ENCODE measurements around the gene KCNK18.

Gene KCNK18

DNA sequence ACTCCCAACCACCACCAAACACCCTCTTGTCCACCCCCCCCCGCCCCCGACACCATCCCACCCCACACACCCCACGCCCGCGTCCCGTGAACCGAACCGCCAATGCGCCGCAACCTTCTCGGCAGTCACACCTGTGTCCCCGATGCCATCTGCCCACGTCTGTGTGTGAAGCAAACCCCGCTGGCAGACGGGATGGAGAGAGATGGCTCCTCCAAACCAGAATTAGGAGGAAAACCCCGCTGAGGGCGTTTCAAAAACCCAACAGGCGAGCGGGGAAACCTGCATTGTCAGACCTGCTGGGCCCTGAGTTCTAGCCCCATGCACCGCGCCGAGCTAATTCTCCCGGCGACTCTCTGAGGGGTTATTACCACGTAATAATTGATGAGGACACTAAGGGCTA is 28.6 kb upstream of the KCNK18 start:
- Histone ChIP-seq H3K9ac (ENCODE audit: low read length) (no peak overlapping the region), H3K27ac (ENCODE audit: low read depth, low read length, poor library complexity, severe bottlenecking) (no peak overlapping the region), H3K4me3 (ENCODE audit: low read depth, low read length, poor library complexity, severe bottlenecking) (no peak overlapping the region), H2AFZ (ENCODE audit: low read length) (no peak overlapping the region), H3K9me2 (ENCODE audit: low read depth, low read length) (no peaks in the 10 kb centered on the region), H3K9me3 (ENCODE audit: low read length) (no peaks in the 10 kb centered on the region), H3K4me1 (ENCODE audit: insufficient read depth, low read length, severe bottlenecking) (no peaks in the 10 kb centered on the region), H3K27me3 (ENCODE audit: insufficient read depth, low read length) (no peaks in the 10 kb centered on the region), H3K79me2 (ENCODE audit: insufficient read depth, low read length) (no peaks in the 10 kb centered on the region), H4K20me1 (ENCODE audit: insufficient read depth, low read length) (no peaks in the 10 kb centered on the region), H3K36me3 (ENCODE audit: insufficient read depth, low read length) (no peaks in the 10 kb centered on the region), H3K4me2 (ENCODE audit: low read length) (no peak overlapping the region), H3F3A (ENCODE audit: insufficient read depth, low read length) (no peaks in the 10 kb centered on the region)
- TF ChIP-seq EZH2 (IDR thresholded peaks at IDR 0.05; ENCODE audit: borderline replicate concordance, low read length) = no peak
- TF ChIP-seq, protein P1, sequence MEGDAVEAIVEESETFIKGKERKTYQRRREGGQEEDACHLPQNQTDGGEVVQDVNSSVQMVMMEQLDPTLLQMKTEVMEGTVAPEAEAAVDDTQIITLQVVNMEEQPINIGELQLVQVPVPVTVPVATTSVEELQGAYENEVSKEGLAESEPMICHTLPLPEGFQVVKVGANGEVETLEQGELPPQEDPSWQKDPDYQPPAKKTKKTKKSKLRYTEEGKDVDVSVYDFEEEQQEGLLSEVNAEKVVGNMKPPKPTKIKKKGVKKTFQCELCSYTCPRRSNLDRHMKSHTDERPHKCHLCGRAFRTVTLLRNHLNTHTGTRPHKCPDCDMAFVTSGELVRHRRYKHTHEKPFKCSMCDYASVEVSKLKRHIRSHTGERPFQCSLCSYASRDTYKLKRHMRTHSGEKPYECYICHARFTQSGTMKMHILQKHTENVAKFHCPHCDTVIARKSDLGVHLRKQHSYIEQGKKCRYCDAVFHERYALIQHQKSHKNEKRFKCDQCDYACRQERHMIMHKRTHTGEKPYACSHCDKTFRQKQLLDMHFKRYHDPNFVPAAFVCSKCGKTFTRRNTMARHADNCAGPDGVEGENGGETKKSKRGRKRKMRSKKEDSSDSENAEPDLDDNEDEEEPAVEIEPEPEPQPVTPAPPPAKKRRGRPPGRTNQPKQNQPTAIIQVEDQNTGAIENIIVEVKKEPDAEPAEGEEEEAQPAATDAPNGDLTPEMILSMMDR (IDR thresholded peaks at IDR 0.05; ENCODE audit: low read length) = no peak

DNA sequence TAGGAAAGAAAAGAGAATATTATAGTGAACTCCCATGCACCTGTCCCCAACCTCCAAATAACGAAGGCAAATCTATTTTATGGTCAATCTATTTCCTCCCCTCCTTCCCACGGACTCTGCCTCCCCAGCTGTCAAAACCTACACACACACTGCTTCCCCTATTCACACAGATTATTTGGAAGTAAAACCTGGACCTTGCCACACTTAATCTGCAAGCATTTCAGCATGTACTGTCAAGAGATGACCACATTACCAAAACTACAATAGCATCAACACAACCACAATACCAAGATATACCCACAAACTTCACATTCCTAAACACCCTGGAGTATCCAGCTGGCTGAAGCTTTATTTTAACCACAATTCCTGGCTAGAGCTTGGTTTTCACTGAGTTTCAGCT is 27.8 kb upstream of the KCNK18 start:
- Histone ChIP-seq H3K36me3 (ENCODE audit: insufficient read depth, low read length) (no peaks in the 10 kb centered on the region), H3K4me3 (ENCODE audit: low read depth, low read length, poor library complexity, severe bottlenecking) (no peak overlapping the region), H3K79me2 (ENCODE audit: insufficient read depth, low read length) (no peaks in the 10 kb centered on the region), H2AFZ (ENCODE audit: low read length) (no peak overlapping the region), H3K9me2 (ENCODE audit: low read depth, low read length) (no peaks in the 10 kb centered on the region), H3K9me3 (ENCODE audit: low read length) (no peaks in the 10 kb centered on the region), H3K9ac (ENCODE audit: low read length) (no peak overlapping the region), H3K27ac (ENCODE audit: low read depth, low read length, poor library complexity, severe bottlenecking) (no peak overlapping the region), H3K4me1 (ENCODE audit: insufficient read depth, low read length, severe bottlenecking) (peaks cover 2% of the 10 kb centered on the region), H3F3A (ENCODE audit: insufficient read depth, low read length) (no peaks in the 10 kb centered on the region), H3K4me2 (ENCODE audit: low read length) (no peak overlapping the region), H3K27me3 (ENCODE audit: insufficient read depth, low read length) (no peaks in the 10 kb centered on the region), H4K20me1 (ENCODE audit: insufficient read depth, low read length) (no peaks in the 10 kb centered on the region)
- TF ChIP-seq, protein P1 (IDR thresholded peaks at IDR 0.05; ENCODE audit: low read length) = no peak
- no peak for TF ChIP-seq EZH2 (IDR thresholded peaks at IDR 0.05; ENCODE audit: borderline replicate concordance, low read length)

DNA sequence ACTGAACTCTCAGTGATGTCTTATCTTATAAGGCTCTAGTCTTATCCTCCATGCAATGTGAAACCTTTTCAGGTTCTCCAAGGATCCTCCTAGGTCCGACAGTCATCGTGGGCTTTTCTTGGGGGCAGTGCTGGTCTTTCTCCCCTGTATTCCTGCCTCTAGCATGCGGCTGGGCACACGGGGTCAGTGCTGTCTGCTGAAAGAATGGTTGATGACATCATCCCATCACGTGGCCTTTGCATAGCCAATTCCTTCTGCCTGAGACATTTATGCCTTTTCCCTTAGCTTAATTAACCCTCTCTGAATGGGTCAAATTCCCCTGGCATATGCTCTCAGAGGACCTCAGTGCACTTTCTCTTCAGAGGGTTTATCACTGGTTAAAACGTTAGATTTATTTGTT is 27.0 kb upstream of the KCNK18 start:
- H2AFZ ChIP-seq (ENCODE audit: low read length) = no peak overlapping the region
- H3F3A ChIP-seq (ENCODE audit: insufficient read depth, low read length) = no peaks in the 10 kb centered on the region
- no peak overlapping the region for H3K27ac ChIP-seq (ENCODE audit: low read depth, low read length, poor library complexity, severe bottlenecking)
- H3K9ac ChIP-seq (ENCODE audit: low read length) = no peak overlapping the region
- TF ChIP-seq, protein P1 (IDR thresholded peaks at IDR 0.05; ENCODE audit: low read length) = no peak
- TF ChIP-seq EZH2 (IDR thresholded peaks at IDR 0.05; ENCODE audit: borderline replicate concordance, low read length) = no peak
- H3K9me3 ChIP-seq (ENCODE audit: low read length) = no peaks in the 10 kb centered on the region
- H3K27me3 ChIP-seq (ENCODE audit: insufficient read depth, low read length) = no peaks in the 10 kb centered on the region
- H3K9me2 ChIP-seq (ENCODE audit: low read depth, low read length) = no peaks in the 10 kb centered on the region
- H3K36me3 ChIP-seq (ENCODE audit: insufficient read depth, low read length) = no peaks in the 10 kb centered on the region
- H3K4me1 ChIP-seq (ENCODE audit: insufficient read depth, low read length, severe bottlenecking) = peaks cover 9% of the 10 kb centered on the region
- no peaks in the 10 kb centered on the region for H3K79me2 ChIP-seq (ENCODE audit: insufficient read depth, low read length)
- no peaks in the 10 kb centered on the region for H4K20me1 ChIP-seq (ENCODE audit: insufficient read depth, low read length)
- H3K4me2 ChIP-seq (ENCODE audit: low read length) = no peak overlapping the region
- H3K4me3 ChIP-seq (ENCODE audit: low read depth, low read length, poor library complexity, severe bottlenecking) = no peak overlapping the region
